Ishikawa (cell line): ENCODE results near the gene RAP1GAP.

Source experiments
- CEBPB ChIP-seq: IDR thresholded peaks from 2 replicates; pipeline ENCODE4 v1.6.1; 2012
- CREB1 ChIP-seq: IDR thresholded peaks from 2 replicates; pipeline ENCODE4 v1.6.1; 2012; ENCODE audit warnings: low read depth
- EGR1 ChIP-seq: IDR thresholded peaks from 2 replicates; pipeline ENCODE4 v1.6.1; 2012
- EP300 ChIP-seq: IDR thresholded peaks from 2 replicates; pipeline ENCODE4 v1.6.1; 2012; ENCODE audit warnings: borderline replicate concordance
- FOXM1 ChIP-seq: IDR thresholded peaks from 2 replicates; pipeline ENCODE4 v1.6.1; 2012; ENCODE audit warnings: low read depth, borderline replicate concordance
- NFIC ChIP-seq: IDR thresholded peaks from 2 replicates; pipeline ENCODE4 v1.6.1; 2012
- RAD21 ChIP-seq: IDR thresholded peaks from 2 replicates; pipeline ENCODE4 v1.6.1; 2012; ENCODE audit warnings: low read depth
- TAF1 ChIP-seq: IDR thresholded peaks from 2 replicates; pipeline ENCODE4 v1.6.1; 2012; ENCODE audit warnings: low read depth, mild to moderate bottlenecking
- TCF12 ChIP-seq: IDR thresholded peaks from 2 replicates; pipeline ENCODE4 v1.6.1; 2012; ENCODE audit warnings: low read depth
- TEAD4 ChIP-seq: IDR thresholded peaks from 2 replicates; pipeline ENCODE4 v1.6.1; 2012
- YY1 ChIP-seq: IDR thresholded peaks from 2 replicates; pipeline ENCODE4 v1.6.1; 2012; ENCODE audit warnings: low read depth
- ZBTB7A ChIP-seq: IDR thresholded peaks from 2 replicates; pipeline ENCODE4 v1.6.1; 2012; ENCODE audit warnings: low read depth
- TF ChIP-seq, protein P1 (sequence below): IDR thresholded peaks from 2 replicates; pipeline ENCODE4 v1.6.1; 2012
- TF ChIP-seq, protein P2 (sequence below): IDR thresholded peaks from 2 replicates; pipeline ENCODE4 v1.6.1; 2012; ENCODE audit warnings: low read depth, mild to moderate bottlenecking

DNA sequence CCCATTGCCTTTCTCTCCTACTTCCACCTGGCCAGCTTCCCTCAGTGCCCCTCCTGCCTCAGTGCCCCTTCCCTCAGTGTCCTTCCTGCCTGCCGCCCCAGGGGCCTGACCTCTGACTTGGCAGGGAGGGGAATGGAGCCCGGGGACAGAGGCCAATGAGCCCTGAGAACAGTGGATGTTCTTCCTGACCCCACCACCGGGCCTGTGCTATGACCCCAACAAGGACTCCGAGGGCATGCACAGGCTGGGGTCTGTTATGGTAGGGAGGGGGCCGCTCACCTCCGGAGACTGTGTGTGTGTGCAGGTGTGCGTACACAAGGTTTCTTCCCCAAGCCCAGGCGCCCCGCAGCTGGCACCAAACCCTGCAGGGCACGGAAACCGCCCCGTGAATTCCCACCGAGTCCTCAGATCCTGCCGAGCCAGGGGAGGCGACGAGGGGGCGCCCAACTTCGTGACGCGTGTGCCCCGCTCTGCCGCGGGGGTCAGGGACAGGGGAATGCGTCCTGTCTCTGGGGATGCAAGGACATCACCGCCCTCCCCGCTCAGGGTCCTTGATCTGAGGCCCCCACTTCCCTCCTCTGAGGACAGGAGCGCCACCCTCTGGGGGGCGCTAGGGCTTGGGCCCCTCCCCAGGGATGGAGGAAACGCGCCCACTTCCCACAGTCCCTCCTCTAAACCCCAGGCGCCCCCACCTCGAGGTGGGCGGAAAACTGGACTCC, 766 bp downstream of the RAP1GAP start:
- no peak for TF ChIP-seq TAF1
- no peak; the same call in 1 of the 2 replicates for TF ChIP-seq ZBTB7A
- TF ChIP-seq TCF12, result no peak
- no peak for TF ChIP-seq NFIC
- TF ChIP-seq, protein P1, sequence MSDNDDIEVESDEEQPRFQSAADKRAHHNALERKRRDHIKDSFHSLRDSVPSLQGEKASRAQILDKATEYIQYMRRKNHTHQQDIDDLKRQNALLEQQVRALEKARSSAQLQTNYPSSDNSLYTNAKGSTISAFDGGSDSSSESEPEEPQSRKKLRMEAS, result no peak
- TF ChIP-seq EGR1, result no peak
- TF ChIP-seq EP300, result no peak
- TF ChIP-seq, protein P2, sequence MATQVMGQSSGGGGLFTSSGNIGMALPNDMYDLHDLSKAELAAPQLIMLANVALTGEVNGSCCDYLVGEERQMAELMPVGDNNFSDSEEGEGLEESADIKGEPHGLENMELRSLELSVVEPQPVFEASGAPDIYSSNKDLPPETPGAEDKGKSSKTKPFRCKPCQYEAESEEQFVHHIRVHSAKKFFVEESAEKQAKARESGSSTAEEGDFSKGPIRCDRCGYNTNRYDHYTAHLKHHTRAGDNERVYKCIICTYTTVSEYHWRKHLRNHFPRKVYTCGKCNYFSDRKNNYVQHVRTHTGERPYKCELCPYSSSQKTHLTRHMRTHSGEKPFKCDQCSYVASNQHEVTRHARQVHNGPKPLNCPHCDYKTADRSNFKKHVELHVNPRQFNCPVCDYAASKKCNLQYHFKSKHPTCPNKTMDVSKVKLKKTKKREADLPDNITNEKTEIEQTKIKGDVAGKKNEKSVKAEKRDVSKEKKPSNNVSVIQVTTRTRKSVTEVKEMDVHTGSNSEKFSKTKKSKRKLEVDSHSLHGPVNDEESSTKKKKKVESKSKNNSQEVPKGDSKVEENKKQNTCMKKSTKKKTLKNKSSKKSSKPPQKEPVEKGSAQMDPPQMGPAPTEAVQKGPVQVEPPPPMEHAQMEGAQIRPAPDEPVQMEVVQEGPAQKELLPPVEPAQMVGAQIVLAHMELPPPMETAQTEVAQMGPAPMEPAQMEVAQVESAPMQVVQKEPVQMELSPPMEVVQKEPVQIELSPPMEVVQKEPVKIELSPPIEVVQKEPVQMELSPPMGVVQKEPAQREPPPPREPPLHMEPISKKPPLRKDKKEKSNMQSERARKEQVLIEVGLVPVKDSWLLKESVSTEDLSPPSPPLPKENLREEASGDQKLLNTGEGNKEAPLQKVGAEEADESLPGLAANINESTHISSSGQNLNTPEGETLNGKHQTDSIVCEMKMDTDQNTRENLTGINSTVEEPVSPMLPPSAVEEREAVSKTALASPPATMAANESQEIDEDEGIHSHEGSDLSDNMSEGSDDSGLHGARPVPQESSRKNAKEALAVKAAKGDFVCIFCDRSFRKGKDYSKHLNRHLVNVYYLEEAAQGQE, result no peak
- no peak for TF ChIP-seq TEAD4
- no peak for TF ChIP-seq CEBPB
- no peak for TF ChIP-seq RAD21
- no peak for TF ChIP-seq FOXM1
- no peak for TF ChIP-seq YY1
- no peak for TF ChIP-seq CREB1
